HG02678 (cell line): ENCODE data around the gene FHOD3.
A peak's percentile ranks its signal among the peaks of the same experiment; 100 is the strongest.
"Not testable (repeated sequence)": the region's sequence is repeated elsewhere in the genome, so short reads cannot be mapped to it uniquely, and the experiment has no call there.

Experiments used
- ATAC-seq: cut with Tn5 transposase; IDR thresholded peaks from one replicate; pipeline ENCODE4 v1.9.1; 2021; ENCODE audit warnings: mild to moderate bottlenecking, moderate library complexity; ENCODE audit not compliant: unreplicated experiment

FHOD3 gene

GRCh38 chr18:36535202-36535935 is 237.9 kb downstream of the FHOD3 start:
- ATAC-seq, result no peak

GRCh38 chr18:36536426-36536825 is 238.9 kb downstream of the FHOD3 start:
- ATAC-seq, result no peak

GRCh38 chr18:36537289-36537688 is 239.8 kb downstream of the FHOD3 start:
- no peak for ATAC-seq

GRCh38 chr18:36539674-36540231 is 242.2 kb downstream of the FHOD3 start:
- no peak for ATAC-seq

- ATAC-seq, result no peak
Observed at GRCh38 chr18:36543030-36543429, 245.5 kb downstream of the FHOD3 start.

GRCh38 chr18:36543991-36544725 is 246.6 kb downstream of the FHOD3 start:
- no peak for ATAC-seq

- ATAC-seq, result no peak
Observed at GRCh38 chr18:36545821-36546427, 248.4 kb downstream of the FHOD3 start.

GRCh38 chr18:36546876-36547275 is 249.4 kb downstream of the FHOD3 start:
- no peak for ATAC-seq

GRCh38 chr18:36547544-36547943 is 250.0 kb downstream of the FHOD3 start:
- ATAC-seq, result no peak

GRCh38 chr18:36551274-36551673 is 253.8 kb downstream of the FHOD3 start:
- ATAC-seq, result not testable (repeated sequence)

GRCh38 chr18:36558234-36558633 is 260.7 kb downstream of the FHOD3 start:
- no peak for ATAC-seq

- no peak for ATAC-seq
Observed at GRCh38 chr18:36559149-36559857, 261.8 kb downstream of the FHOD3 start.

- no peak for ATAC-seq
Observed at GRCh38 chr18:36560187-36560586, 262.7 kb downstream of the FHOD3 start.

GRCh38 chr18:36561046-36561445 is 263.5 kb downstream of the FHOD3 start:
- no peak for ATAC-seq

- ATAC-seq, result no peak
Observed at GRCh38 chr18:36564841-36565240, 267.3 kb downstream of the FHOD3 start.

- ATAC-seq, result no peak
Observed at GRCh38 chr18:36567800-36568199, 270.3 kb downstream of the FHOD3 start.

- ATAC-seq, result no peak
Observed at GRCh38 chr18:36568487-36568886, 271.0 kb downstream of the FHOD3 start.

GRCh38 chr18:36572135-36572856 is 274.8 kb downstream of the FHOD3 start:
- ATAC-seq, result peak; percentile 63

- ATAC-seq, result no peak
Observed at GRCh38 chr18:36576339-36576738, 278.8 kb downstream of the FHOD3 start.
